ENCODE results near the gene C21orf58. TPM values are rescaled to one million over a fixed set of nuclear protein-coding genes. Genes with fewer than 3 reads are reported as not detected.

Gene C21orf58
- total RNA-seq, 4 donors from 2014 or later, result 2.2 to 4.8 (median 2.3) TPM

- WGBS, 2 donors, result 84 to 87% methylated on average over 11 of the region's 11 CpGs
- intact Hi-C loops (cut with DNase I; ENCODE audit: low total_unique reads), result no loop called here
- H3K4me3 ChIP-seq (ENCODE audit: low read depth, poor library complexity, severe bottlenecking), result no peak overlapping the region
- no peak for TF ChIP-seq CTCF (IDR thresholded peaks at IDR 0.05)
- TF ChIP-seq POLR2A (IDR thresholded peaks at IDR 0.05), result no peak
- DNase-seq (ENCODE audit: low spot score in 2 of 2), result no peak
These were observed 27.9 kb upstream of the C21orf58 start for GRCh38 chr21:46351476-46352163.

GRCh38 chr21:46350981-46351380 lies 27.3 kb upstream of the C21orf58 start:
- DNase-seq (ENCODE audit: low spot score in 2 of 2), result no peak
- intact Hi-C loops (cut with DNase I; ENCODE audit: low total_unique reads), result no loop called here
- H3K4me3 ChIP-seq (ENCODE audit: low read depth, poor library complexity, severe bottlenecking), result no peak overlapping the region
- 90 to 97% methylated on average over 13 of the region's 13 CpGs for WGBS, 2 donors
- TF ChIP-seq CTCF (IDR thresholded peaks at IDR 0.05), result no peak
- no peak for TF ChIP-seq POLR2A (IDR thresholded peaks at IDR 0.05)

GRCh38 chr21:46350571-46350970 lies 26.9 kb upstream of the C21orf58 start:
- no peak for DNase-seq (ENCODE audit: low spot score in 2 of 2)
- no peak for TF ChIP-seq POLR2A (IDR thresholded peaks at IDR 0.05)
- TF ChIP-seq CTCF (IDR thresholded peaks at IDR 0.05), result no peak
- intact Hi-C loops (cut with DNase I; ENCODE audit: low total_unique reads), result no loop called here
- no peak overlapping the region for H3K4me3 ChIP-seq (ENCODE audit: low read depth, poor library complexity, severe bottlenecking)
- WGBS, 2 donors, result 92 to 96% methylated on average over 8 of the region's 8 CpGs

- TF ChIP-seq POLR2A (IDR thresholded peaks at IDR 0.05), result no peak
- no peak for TF ChIP-seq CTCF (IDR thresholded peaks at IDR 0.05)
- WGBS, 2 donors, result 94 to 96% methylated on average over 17 of the region's 17 CpGs
- H3K4me3 ChIP-seq (ENCODE audit: low read depth, poor library complexity, severe bottlenecking), result no peak overlapping the region
- no peak for DNase-seq (ENCODE audit: low spot score in 2 of 2)
- intact Hi-C loops (cut with DNase I; ENCODE audit: low total_unique reads), result no loop called here
These were observed 25.6 kb upstream of the C21orf58 start for GRCh38 chr21:46349134-46349760.

GRCh38 chr21:46347791-46348381 lies 24.2 kb upstream of the C21orf58 start:
- intact Hi-C loops (cut with DNase I; ENCODE audit: low total_unique reads), result no loop called here
- no peak overlapping the region for H3K4me3 ChIP-seq (ENCODE audit: low read depth, poor library complexity, severe bottlenecking)
- TF ChIP-seq POLR2A (IDR thresholded peaks at IDR 0.05), result no peak
- TF ChIP-seq CTCF (IDR thresholded peaks at IDR 0.05), result no peak
- WGBS, 2 donors, result 85 to 92% methylated on average over 10 to 12 of the region's 12 CpGs
- no peak for DNase-seq (ENCODE audit: low spot score in 2 of 2)
